ENCODE results near the gene CP.

DNA sequence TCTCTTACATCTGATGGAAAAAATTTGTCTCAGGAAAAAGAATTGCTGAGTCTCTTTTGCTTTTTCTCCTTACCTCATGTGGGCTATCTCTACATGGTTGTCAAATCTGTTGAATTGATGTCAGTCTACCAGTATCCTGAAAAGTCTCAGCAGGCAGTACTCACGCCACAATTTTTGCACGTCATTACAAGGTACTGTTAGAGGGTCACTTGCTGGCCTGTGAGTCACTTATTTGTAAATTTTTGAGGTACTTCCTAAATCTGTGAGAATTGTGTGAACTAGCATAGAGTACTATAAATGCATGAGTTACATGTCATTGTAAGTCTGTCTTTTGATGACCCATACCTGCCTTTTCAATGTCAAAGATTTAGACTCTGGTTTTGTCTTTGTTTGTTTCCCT is 76.3 kb downstream of the CP start:
- TF ChIP-seq YY1 (IDR thresholded peaks at IDR 0.05; ENCODE audit: extremely low read depth, insufficient replicate concordance, low read depth, low read length) (no peak), POLR2AphosphoS5 (IDR thresholded peaks at IDR 0.05; ENCODE audit: low read depth, low read length) (no peak), CTCF (IDR thresholded peaks at IDR 0.05 in 2 of 3, conservative IDR thresholded peaks at IDR 0.05 in 1 of 3; ENCODE audit: borderline replicate concordance in 1 of 3, insufficient read depth in 1 of 3, low read depth in 2 of 3, low read length in 2 of 3) (no peak), EGR1 (IDR thresholded peaks at IDR 0.05; ENCODE audit: low read depth) (no peak), EZH2 (IDR thresholded peaks at IDR 0.05) (no peak), REST (IDR thresholded peaks at IDR 0.05; ENCODE audit: low read depth) (no peak), POLR2A (IDR thresholded peaks at IDR 0.05; ENCODE audit: borderline replicate concordance, extremely low read depth, insufficient read depth, insufficient read length) (no peak)
